ENCODE measurements around the gene ATG101.
A peak's percentile ranks its signal among the peaks of the same experiment; 100 is the strongest.

The ATG101 gene

DNA sequence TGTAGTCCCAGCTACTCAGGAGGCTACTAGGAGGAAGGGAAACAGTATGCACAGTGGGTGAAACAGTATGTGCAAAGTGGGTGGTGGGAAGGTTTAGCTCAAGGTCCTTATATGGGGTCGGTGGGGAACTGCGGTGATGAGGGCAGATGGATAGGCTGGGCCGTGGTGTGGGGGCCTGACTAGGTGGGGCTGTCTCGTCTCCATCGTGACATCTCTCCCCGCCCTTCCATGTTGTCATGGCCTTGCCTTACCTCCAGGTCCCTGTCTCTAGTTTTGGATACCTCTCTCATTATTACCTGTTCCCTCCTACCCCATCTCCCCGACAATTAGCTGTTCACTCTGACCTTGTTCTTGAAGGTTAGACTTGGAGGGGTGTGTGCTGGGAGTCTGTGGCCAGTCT is 22.9 kb upstream of the ATG101 start:
- in situ Hi-C loops (cut with MboI; ENCODE audit: low sequenced_read_pairs, unreplicated experiment) = no loop called here
- no peak for DNase-seq (ENCODE audit: low spot score)
- no peak for TF ChIP-seq CTCF (IDR thresholded peaks at IDR 0.05; ENCODE audit: borderline replicate concordance, control extremely low read depth, extremely low read depth, insufficient read depth, missing control alignments)

GRCh38 chr12:52049286-52049685 is 20.5 kb upstream of the ATG101 start:
- no peak for TF ChIP-seq CTCF (IDR thresholded peaks at IDR 0.05; ENCODE audit: borderline replicate concordance, control extremely low read depth, extremely low read depth, insufficient read depth, missing control alignments)
- no peak for DNase-seq (ENCODE audit: low spot score)
- in situ Hi-C loops (cut with MboI; ENCODE audit: low sequenced_read_pairs, unreplicated experiment) = no loop called here

GRCh38 chr12:52049688-52050087 is 20.1 kb upstream of the ATG101 start:
- TF ChIP-seq CTCF (IDR thresholded peaks at IDR 0.05; ENCODE audit: borderline replicate concordance, control extremely low read depth, extremely low read depth, insufficient read depth, missing control alignments) = no peak
- in situ Hi-C loops (cut with MboI; ENCODE audit: low sequenced_read_pairs, unreplicated experiment) = no loop called here
- DNase-seq (ENCODE audit: low spot score) = no peak

GRCh38 chr12:52050116-52050757 is 19.5 kb upstream of the ATG101 start:
- DNase-seq (ENCODE audit: low spot score) = no peak
- TF ChIP-seq CTCF (IDR thresholded peaks at IDR 0.05; ENCODE audit: borderline replicate concordance, control extremely low read depth, extremely low read depth, insufficient read depth, missing control alignments) = no peak
- in situ Hi-C loops (cut with MboI; ENCODE audit: low sequenced_read_pairs, unreplicated experiment) = no loop called here

DNA sequence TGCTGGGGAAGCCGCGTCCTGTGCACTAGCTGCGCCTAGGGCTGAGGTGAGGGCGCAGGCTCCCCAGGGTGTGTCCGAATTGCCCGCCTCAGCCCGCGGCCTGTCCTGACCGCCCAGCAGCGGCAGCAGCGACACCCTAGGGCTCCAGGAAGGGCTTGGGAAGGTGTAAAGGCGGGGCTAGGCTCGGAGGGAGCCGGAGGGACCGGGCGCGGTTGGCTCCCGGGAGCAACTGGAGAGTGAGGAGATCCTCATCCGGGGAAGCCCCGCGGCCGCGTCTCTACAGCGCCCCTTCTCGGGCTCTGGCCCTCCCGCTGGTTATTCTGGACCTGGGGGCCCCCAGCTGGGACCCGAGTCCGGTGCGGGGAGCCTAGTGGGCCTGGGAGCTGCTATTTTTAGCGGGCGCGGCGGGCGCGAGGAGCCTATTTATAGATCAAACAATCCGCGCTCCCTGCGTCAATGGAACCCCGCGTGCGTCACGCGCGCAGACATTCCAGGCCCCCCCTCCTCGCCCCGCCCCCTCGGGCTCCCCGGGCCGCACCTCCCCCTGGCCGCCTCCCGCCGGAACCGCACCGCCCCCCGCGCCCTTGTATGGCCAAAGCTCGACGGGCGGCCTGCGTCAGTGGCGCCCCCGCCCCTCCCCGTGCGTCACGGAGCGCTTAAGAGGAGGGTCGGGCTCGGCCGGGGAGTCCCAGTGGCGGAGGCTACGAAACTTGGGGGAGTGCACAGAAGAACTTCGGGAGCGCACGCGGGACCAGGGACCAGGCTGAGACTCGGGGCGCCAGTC is 18.8 kb upstream of the ATG101 start, which contains the start of gene NR4A1:
Gene NR4A1, plus strand, starts transcription at position 685 of the 784 bp plus-strand sequence. CDS start 2,887 bp downstream, outside the sequence.
- peak; percentile 99 for DNase-seq (ENCODE audit: low spot score)
- in situ Hi-C loops (cut with MboI; ENCODE audit: low sequenced_read_pairs, unreplicated experiment) = no loop called here
- TF ChIP-seq CTCF (IDR thresholded peaks at IDR 0.05; ENCODE audit: borderline replicate concordance, control extremely low read depth, extremely low read depth, insufficient read depth, missing control alignments) = no peak

DNA sequence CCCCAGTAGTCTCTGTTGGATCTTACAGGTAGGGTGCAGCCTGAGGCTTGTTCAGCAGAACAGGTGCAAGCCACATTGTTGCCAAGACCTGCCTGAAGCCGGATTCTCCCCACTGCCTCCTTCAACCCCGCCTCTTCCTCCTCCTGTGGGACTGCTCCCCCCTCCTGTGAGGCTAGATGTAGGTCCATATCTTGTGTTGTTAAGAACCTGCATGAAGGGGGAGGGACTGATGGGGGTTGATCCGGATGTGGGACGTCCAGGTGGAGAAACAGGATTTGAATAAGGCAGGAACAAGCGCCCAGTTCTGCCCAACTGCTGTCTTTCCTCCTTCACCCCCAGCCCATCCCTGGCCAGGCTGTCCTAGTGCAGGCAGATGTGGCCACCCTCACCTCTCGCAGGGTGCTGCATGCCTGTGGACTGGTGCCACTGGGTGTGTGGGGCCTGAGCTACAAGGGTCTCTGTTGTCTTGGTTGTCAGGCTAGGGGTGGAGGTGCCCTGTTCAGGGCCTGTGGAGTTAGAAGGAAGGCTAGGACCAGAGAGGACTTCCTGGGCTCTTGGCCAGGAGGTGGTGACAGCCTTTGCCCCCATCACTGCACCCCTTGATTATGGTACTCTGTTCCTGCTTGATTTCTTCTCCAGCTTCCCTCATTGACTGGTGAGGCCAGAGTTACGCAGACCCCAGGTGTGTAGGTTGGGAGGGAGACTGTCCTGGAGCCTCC is 17.2 kb upstream of the ATG101 start:
- no peak for TF ChIP-seq CTCF (IDR thresholded peaks at IDR 0.05; ENCODE audit: borderline replicate concordance, control extremely low read depth, extremely low read depth, insufficient read depth, missing control alignments)
- DNase-seq (ENCODE audit: low spot score) = no peak
- in situ Hi-C loops (cut with MboI; ENCODE audit: low sequenced_read_pairs, unreplicated experiment) = no loop called here
